Colonic mucosa (tissue), 4 donors: ENCODE data around the gene ERICH6B. TPM values are rescaled to one million over a fixed set of nuclear protein-coding genes. Genes with fewer than 3 reads are reported as not detected.

Experiments used
- DNase-seq: peaks from one replicate; pipeline ENCODE4 v3.0.0-alpha.2; 2020
- H3K27ac ChIP-seq: fragments of 200-600 bp; one replicate; pipeline ENCODE4 v1.8.0; 2021
- H3K27me3 ChIP-seq: fragments of 200-600 bp; one replicate; pipeline ENCODE4 v1.8.0; 2021
- H3K36me3 ChIP-seq: fragments of 200-600 bp; one replicate; pipeline ENCODE4 v1.8.0; 2021
- H3K4me1 ChIP-seq: fragments of 200-600 bp; one replicate; pipeline ENCODE4 v1.8.0; 2021; ENCODE audit warnings: mild to moderate bottlenecking
- H3K4me3 ChIP-seq: fragments of 200-600 bp; one replicate; pipeline ENCODE4 v1.8.0; 2021
- H3K9ac ChIP-seq, 2 donors: one replicate each; pipeline ENCODE4 v1.7.0; 2013; ENCODE audit warnings: control low read depth in 2 of 2, low read depth in 2 of 2, low read length in 2 of 2
- H3K9me3 ChIP-seq: fragments of 200-600 bp; one replicate; pipeline ENCODE4 v1.8.0; 2021
- CTCF ChIP-seq: fragments of 200-600 bp; IDR thresholded peaks from one replicate; pipeline ENCODE4 v1.8.0; 2022; ENCODE audit warnings: antibody characterized with exemption, mild to moderate bottlenecking
- intact Hi-C: fragments of 100-400 bp; cut with DNase I; formaldehyde crosslinking; loops from one replicate; pipeline ENCODE4 v1.14.1; 2022
- total RNA-seq, 2 donors: library from RNA; stranded (reverse); fragmentation: NEBNext Ultra II Directional in 1 of 2; extraction: Animal tissue kit (Norgen Biotek cat#: 25700) in 1 of 2; gene quantifications; one replicate each; pipeline ENCODE4 v1.2.1, GENCODE V29; 2021
- donor health status: healthy.
- donor health status: DM: no; HTN: no; CAD: no.
- donor health status: DM: no; HTN: no; CAD: no.

Gene ERICH6B
- total RNA-seq, 2 donors from 2014 or later: not detected

- no peak for TF ChIP-seq CTCF
- no peak overlapping the region for H3K27ac ChIP-seq
- no peaks in the 10 kb centered on the region for H3K27me3 ChIP-seq
- no peak for DNase-seq
- H3K36me3 ChIP-seq: no peaks in the 10 kb centered on the region
- intact Hi-C loops: no loop called here
- H3K4me1 ChIP-seq: no peaks in the 10 kb centered on the region
- H3K9ac ChIP-seq: no peak overlapping the region
- no peak overlapping the region for H3K4me3 ChIP-seq
- H3K9me3 ChIP-seq: no peaks in the 10 kb centered on the region
These were observed 25.5 kb downstream of the ERICH6B start for GRCh38 chr13:45590066-45590465.

DNA sequence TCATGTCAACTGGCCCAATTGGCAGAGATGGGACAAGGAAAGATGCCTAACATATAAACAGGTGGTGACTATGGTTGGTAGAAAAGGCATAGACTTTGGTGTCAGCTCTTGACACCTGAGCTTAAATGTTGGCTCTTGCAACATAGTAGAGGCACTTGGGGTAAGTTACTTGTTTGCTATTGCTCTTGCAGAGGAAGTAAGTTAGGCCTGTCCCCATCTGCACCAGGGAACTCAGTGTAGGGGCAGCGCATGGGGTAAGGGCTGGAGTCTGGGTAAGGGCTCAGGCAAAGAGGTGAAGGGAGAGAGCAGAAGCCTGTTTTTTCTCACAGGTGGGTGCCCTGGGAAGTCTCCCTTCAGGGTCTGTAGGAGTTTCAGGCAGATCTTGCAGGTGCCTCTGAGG is 27.6 kb downstream of the ERICH6B start:
- Histone ChIP-seq H3K9me3 (no peaks in the 10 kb centered on the region), H3K27me3 (no peaks in the 10 kb centered on the region), H3K27ac (no peak overlapping the region), H3K4me3 (no peak overlapping the region), H3K4me1 (no peaks in the 10 kb centered on the region), H3K36me3 (no peaks in the 10 kb centered on the region), H3K9ac (no peak overlapping the region)
- DNase-seq: no peak
- intact Hi-C loops: no loop called here
- no peak for TF ChIP-seq CTCF

DNA sequence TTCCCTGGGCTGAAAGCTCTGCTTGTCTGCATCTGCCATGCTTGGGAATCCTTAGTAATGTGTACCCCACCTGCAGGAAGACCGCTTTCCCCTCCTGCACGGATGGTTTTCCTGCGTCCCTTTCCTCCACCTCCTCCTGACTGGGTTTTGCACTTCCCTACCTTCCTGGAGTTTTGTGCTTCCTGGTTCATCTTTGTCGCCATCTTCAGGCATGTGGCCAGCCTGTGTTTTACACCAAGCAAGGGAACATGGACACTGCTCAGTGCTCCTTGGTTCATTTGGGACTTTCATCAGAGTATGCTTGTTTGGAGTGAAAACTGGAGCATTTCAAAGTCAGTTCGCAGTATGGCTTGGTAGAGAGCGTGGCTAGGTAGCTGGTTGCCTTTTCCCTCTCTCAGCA is 30.7 kb downstream of the ERICH6B start:
- no peak overlapping the region for H3K9ac ChIP-seq
- DNase-seq: no peak
- H3K4me1 ChIP-seq: no peaks in the 10 kb centered on the region
- H3K4me3 ChIP-seq: no peak overlapping the region
- no peak overlapping the region for H3K27ac ChIP-seq
- intact Hi-C loops: no loop called here
- H3K27me3 ChIP-seq: no peaks in the 10 kb centered on the region
- H3K9me3 ChIP-seq: no peaks in the 10 kb centered on the region
- no peak for TF ChIP-seq CTCF
- H3K36me3 ChIP-seq: no peaks in the 10 kb centered on the region

DNA sequence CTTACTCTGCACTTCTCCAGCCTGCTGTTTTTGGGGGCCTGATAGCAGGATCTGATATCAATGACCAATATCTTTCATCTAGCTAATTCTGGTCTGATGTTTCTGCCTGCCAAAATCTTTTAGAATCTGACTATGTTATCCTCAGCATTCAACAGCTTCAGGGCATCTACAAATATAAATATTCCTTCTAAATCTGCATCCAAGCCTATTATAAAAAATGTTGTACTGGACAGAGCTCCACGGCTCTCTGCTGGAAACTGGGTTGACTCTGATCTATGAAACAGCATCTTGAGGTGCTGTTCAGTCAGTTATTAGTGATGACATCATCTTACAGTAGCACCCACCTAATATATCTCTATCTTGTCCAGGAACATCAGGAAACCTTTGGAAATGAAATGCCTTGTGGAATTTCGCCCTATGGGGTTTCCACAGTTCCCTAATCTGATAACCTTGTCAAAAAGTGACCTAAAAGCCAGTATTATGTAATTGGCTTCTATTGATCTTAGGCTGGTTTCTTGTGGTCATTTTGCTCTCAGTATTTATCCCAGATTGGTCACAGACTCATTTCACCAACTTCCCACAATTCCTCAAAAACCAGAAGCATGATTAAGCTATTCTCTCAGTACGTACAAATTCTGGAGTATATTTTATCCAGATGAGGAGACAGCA is 33.0 kb downstream of the ERICH6B start:
- no peak overlapping the region for H3K27ac ChIP-seq
- H3K27me3 ChIP-seq: no peaks in the 10 kb centered on the region
- no peak for TF ChIP-seq CTCF
- no peak overlapping the region for H3K9ac ChIP-seq
- H3K4me3 ChIP-seq: no peak overlapping the region
- no peaks in the 10 kb centered on the region for H3K36me3 ChIP-seq
- H3K4me1 ChIP-seq: no peaks in the 10 kb centered on the region
- intact Hi-C loops: no loop called here
- no peak for DNase-seq
- no peaks in the 10 kb centered on the region for H3K9me3 ChIP-seq

DNA sequence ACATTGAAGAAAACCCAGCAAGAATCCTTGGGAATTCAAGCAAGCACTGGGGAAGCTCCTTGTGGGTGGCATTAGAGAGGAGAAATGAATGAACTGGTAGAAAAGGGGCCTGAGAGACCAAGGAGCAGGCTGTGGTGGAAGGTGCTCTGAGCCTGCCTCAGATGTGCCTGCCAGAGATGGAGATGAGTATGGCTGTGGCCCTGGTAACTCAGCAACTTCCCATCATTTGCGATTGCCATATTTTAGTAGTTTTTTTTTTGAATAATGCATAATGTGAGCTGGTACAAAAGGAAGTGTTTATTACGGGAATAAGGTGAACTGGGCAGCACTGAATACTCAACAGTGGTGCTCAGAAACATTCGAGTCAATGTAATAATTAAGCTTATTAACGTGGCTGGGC is 39.1 kb downstream of the ERICH6B start:
- Histone ChIP-seq H3K36me3 (no peaks in the 10 kb centered on the region), H3K4me3 (no peak overlapping the region), H3K9me3 (no peaks in the 10 kb centered on the region), H3K9ac (no peak overlapping the region), H3K27ac (no peak overlapping the region), H3K4me1 (no peaks in the 10 kb centered on the region), H3K27me3 (no peaks in the 10 kb centered on the region)
- intact Hi-C loops: no loop called here
- DNase-seq: no peak
- TF ChIP-seq CTCF: no peak
